Colon (tissue), 2 donors: ENCODE data around the gene EHBP1.

ENCODE experiments used
- FAIRE-seq: peaks from 2 replicates; lab custom pipeline; 2012; peaks lifted over from hg19 to GRCh38; lab: Jason Lieb, UNC
- donor health status: control.
- donor health status: control.

Gene EHBP1

DNA sequence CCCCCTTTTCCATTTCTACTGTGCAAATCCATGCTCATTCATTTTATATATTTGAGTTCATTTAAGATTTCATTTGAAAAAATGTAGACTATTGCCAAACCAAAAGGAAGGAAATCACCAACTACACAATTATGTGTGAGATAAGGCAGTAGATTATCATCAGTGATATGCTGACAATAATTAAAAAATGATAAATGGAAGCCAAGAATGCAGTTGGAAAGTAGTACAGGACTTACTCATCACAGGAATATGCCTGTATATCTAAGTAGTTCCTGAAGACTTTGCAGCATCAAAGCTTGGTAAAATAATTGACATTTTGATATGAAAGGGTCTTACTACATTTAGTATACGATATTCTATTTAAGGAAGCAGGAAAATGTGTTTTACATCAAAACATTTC lies 179.0 kb downstream of the EHBP1 start:
- no peak for FAIRE-seq

- FAIRE-seq: no peak
Measured at GRCh38 chr2:62894966-62895631, 189.6 kb downstream of the EHBP1 start.

DNA sequence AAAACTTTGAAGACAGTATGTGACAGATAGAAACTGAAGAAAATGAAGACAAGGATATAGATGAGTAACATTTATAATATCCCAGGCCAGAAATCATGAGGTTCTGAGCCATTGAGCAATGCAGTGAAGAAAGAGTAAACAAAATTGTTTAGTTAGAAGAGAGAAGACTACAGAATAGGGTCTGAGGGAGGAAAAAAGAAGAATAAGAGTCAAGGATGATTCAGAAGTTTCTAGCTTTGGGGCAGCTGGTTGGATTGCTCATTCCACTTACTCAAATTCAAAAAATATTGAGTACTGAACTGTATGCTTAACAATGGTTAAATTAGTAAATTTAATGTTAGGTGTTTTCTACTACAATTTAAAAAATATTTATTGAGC lies 190.1 kb downstream of the EHBP1 start:
- no peak for FAIRE-seq

- no peak for FAIRE-seq
Measured at GRCh38 chr2:62897187-62897827, 191.8 kb downstream of the EHBP1 start.

GRCh38 chr2:62904344-62904743 lies 198.8 kb downstream of the EHBP1 start:
- no peak for FAIRE-seq

DNA sequence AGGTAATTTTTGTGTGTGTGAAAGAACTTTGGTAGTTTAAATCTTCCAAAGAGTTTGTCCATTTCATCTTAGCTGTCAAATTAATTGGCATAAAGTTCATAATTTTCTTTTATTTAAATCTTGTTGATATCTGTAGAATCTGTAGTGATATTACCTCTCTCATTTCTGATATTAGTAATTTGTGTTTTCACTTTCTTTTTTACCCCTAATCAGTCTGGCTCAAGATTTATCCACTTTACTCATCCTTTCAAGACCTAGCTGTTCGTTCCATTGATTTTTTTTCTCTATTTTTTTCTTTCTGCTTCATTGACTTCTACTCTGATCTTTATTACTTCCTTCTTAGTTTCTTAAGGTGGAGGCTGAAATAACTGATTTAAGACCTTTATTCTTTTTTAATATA lies 202.6 kb downstream of the EHBP1 start:
- no peak for FAIRE-seq

DNA sequence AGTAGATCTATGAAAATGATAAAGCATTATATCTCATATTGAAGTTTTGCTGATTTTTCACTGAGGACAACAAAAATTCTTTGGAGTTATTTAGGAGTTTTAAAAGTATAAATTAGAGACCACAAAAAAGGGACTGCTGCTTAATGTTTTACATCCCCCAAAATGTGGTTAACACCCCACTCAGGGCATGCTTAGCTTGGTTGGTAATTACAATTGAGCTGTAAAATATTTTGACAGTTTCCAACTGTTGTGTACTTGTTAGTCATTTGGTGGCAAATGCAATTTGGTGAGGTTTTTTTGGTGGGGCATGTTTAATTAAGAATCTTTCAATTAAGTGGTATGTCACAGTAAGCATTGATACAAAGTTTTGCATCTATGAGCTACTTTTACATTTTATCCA lies 207.8 kb downstream of the EHBP1 start:
- FAIRE-seq: no peak

- FAIRE-seq: no peak
Measured at GRCh38 chr2:62919041-62919440, 213.5 kb downstream of the EHBP1 start.

DNA sequence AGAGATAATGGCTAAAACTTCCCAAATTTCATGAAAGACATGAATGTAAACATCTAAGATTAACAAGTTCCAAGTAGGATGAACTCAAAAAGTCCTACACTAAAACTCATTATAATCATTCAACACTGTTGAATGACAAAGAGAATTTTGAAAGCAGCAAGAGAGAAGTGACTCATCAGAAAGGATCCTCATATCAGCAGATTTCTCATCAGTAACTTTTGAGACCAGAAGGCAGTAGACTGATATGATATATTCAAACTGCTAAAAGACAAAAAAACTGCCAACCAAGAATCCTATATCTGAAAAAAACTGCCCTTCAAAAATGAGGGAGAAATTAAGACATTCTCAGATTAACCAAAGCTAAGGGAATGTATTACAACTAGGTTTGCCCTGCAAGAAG lies 214.6 kb downstream of the EHBP1 start:
- no peak for FAIRE-seq

DNA sequence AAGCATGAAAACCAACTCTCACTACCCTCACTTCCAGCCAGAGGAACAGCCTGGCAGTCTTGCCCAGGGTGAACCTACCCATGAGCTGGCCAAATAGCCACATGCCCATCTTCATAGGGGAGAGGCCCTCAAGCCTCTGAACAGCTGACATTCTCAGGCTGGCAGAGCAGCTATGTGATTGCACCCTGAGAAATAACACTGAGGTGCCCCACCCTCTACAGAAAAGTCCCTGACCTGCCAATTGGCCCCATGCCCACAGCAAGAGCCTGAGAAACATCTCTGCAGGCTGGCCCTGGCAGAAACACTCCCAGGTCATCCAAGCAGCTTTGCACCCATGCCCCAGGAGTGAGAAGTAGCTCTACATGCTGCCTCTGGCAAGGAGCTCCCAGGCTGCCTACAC lies 217.7 kb downstream of the EHBP1 start:
- FAIRE-seq: no peak

DNA sequence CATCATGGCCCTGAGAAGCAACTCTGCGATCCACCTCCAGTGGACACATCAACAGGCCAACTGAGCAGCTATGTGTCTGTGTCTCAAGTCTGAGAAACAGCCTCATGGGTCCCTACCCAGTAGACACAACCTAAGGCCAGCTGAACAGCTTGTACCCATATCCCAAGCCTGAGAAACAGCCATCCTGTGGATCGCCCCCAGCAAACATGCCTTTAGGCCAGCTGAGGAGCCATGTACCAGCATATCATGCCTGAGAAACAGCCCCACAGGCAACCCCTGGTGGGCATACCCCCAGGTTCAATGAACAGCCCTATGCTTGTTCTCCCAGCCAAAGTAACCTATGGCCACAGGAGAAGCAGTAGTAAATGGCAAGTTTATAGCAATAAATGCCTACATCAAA lies 218.4 kb downstream of the EHBP1 start:
- FAIRE-seq: no peak

DNA sequence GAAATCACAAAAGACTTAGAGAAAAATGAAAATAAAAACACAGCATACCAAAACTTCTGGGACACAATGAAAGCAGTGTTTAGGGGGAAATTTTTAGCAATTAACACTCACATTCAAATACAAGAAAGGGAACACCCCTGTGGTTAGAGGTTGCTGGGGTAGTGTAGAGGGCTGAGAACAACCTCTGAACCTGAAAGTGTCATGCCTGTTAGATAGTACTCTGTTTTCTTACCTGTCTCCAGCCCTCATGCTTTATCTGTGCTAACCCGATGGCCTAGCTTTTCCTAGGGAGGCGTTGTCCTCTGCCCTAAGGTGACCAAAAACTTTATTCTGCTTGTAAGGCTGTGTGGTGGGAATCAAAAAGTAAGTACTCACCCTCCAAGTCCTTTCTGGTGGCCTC lies 222.5 kb downstream of the EHBP1 start:
- FAIRE-seq: no peak

DNA sequence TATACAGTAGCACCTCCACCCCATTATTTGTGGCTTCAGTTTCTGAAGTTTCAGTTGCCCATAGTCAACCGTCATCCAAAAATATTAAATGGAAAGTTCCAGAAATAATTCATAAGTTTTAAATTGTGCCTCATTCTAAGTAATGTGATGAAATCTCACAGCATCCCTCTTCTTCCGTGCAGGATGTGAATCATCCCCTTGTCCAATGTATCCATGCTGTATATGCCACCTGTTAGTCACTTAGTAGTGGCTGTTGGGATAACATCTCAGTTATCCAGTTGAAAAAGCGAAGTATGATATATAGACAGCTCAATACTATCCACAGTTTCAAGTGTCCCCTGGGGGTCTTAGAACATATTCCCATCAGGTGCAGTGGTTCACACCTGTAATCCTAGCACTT lies 226.0 kb downstream of the EHBP1 start:
- FAIRE-seq: no peak

DNA sequence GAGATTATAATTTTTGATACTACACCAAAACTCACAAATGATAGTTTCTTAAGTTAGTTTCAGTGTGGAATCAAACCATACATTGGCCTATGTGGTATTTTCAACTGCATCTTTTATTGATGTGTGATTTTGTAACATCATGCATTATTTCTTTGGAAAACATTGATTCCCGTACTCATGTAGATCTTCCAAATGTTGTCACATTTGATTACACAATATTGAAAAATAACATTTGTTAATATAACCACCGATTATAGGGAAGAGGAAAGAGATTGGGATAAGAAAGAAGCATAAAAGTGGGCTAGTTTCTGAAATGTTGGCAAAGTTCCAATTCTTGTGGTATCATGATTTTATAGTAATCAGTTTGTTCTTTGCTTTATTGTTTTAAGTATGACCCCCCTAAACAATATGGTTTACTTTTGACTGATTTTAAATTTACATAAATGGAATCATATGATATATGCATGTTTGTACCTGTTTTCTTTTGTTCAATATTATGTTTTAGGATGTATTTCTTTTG lies 227.9 kb downstream of the EHBP1 start:
- FAIRE-seq: no peak

DNA sequence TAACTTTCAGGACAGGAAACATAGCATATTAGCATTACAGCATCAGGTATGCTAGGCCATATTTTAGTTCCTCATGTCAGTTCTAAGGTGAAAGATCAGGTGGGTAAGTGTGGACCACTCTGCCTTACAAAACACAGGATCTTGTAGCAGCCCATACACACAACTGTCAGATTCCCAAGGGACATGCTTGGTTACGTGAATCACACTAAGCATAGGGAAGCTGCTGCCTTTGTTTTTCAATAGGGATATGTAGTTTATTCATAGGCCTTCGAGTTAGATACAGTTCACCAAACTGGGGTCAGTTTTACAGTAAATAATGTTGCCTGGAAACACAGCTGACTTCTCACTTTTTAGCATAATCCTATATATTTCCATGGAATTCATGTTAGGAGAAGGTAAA lies 229.0 kb downstream of the EHBP1 start:
- FAIRE-seq: no peak

- no peak for FAIRE-seq
Measured at GRCh38 chr2:62938126-62938525, 232.6 kb downstream of the EHBP1 start.

GRCh38 chr2:62939735-62940491 lies 234.4 kb downstream of the EHBP1 start:
- FAIRE-seq: no peak

DNA sequence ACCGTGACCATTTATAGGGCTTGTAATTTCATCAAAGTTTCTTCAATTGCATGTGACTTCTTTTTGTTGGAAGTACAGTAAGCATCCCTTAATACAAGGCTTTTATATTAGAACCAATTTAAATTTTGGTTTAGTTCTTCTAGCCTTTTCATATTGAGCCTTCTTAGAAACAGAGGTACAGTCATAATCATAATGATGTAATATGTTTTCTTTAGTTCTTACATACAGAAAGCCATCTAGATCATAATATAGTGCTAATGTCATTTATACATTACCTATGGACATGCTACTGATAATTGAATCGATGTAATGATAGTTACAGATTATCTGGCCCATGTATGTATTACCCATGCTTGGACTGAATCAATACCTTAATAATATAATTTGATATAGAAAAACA lies 235.2 kb downstream of the EHBP1 start:
- no peak for FAIRE-seq

GRCh38 chr2:62941413-62941812 lies 235.9 kb downstream of the EHBP1 start:
- FAIRE-seq: no peak

- FAIRE-seq: no peak
Measured at GRCh38 chr2:62944362-62944761, 238.8 kb downstream of the EHBP1 start.

GRCh38 chr2:62947403-62947802 lies 241.9 kb downstream of the EHBP1 start:
- no peak for FAIRE-seq

DNA sequence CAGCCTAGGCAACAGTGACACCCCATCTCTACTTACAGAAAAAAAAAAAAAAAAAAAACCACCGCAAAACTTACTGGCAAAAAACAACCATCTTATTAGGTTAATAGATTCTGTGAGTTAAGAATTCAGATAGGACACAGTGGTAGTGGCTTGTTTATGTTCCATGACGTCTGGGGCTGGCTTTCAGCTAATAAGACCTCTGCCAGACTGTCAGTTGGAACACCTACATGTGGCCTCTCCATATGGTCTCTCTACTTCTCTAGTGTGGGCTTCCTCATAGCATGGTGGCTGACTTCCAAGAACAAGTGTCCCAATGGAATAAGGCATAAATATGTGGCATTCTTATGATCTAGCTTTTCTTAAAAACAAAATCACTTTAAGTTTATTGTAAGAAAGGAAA lies 251.1 kb downstream of the EHBP1 start:
- no peak for FAIRE-seq

DNA sequence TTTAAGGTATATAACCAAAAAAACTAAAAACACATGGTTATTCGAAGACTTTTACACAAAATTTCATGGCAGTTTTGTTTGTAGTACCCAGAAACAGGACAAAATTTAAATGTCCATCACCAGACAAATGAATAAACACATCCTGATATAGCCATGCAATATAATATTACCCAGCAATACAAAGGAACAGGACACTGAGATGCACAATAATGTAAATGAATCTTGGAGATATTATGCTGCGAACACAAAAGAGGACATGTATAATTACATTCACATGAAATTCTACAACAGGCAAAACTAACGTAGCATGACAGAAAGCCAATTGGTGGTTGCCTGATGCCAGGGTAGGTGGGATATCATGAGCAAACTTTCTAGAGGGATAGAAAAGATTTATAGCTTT lies 252.7 kb downstream of the EHBP1 start:
- no peak for FAIRE-seq
